ENCODE measurements around the gene PIGO. TPM values are rescaled to one million over a fixed set of nuclear protein-coding genes. Genes with fewer than 3 reads are reported as not detected.
A peak's percentile ranks its signal among the peaks of the same experiment; 100 is the strongest.

The PIGO gene
- total and polyA plus RNA-seq, 10 of the 15 experiments (the other 5 are each of a cell fraction or from before 2014, with no cell fraction given), result 8.2 to 23.3 (median 18.4) TPM

GRCh38 chr9:35072461-35073278, 23.7 kb downstream of the PIGO start, which contains the start of gene VCP (continued):
- TF ChIP-seq CHD4 (IDR thresholded peaks at IDR 0.05) (no peak), ZSCAN29 (IDR thresholded peaks at IDR 0.05) (no peak), FOXM1 (IDR thresholded peaks at IDR 0.05; ENCODE audit: low read depth, low read length) (no peak), TCF3 (IDR thresholded peaks at IDR 0.05; ENCODE audit: borderline replicate concordance, insufficient read depth, low read depth, low read length) (0 out of 2 replicates have a peak, but pooled peaks have one; percentile 63), CHD1 (IDR thresholded peaks at IDR 0.05; ENCODE audit: low read depth, low read length) (0 out of 2 replicates have a peak, but pooled peaks have one; percentile 60), USF2 (IDR thresholded peaks at IDR 0.05; ENCODE audit: borderline replicate concordance, low read depth, low read length) (no peak), MXI1 (IDR thresholded peaks at IDR 0.05; ENCODE audit: low read depth, low read length) (peak; percentile 81; the same call in 1 of the 2 replicates), POLR2AphosphoS5 (IDR thresholded peaks at IDR 0.05; ENCODE audit: low read length) (peak; percentile 92), BCLAF1 (IDR thresholded peaks at IDR 0.05) (no peak), BCL11A (IDR thresholded peaks at IDR 0.05; ENCODE audit: low read depth, low read length) (no peak), CBFB (IDR thresholded peaks at IDR 0.05; ENCODE audit: low read depth) (peak; percentile 52; the same call in 1 of the 2 replicates), GATAD2B (conservative IDR thresholded peaks at IDR 0.05; ENCODE audit: low read depth) (no peak), MEF2A (IDR thresholded peaks at IDR 0.05; ENCODE audit: insufficient read depth, low read depth, low read length) (no peak), SMAD5 (IDR thresholded peaks at IDR 0.05; ENCODE audit: low read depth) (peak; percentile 92; the same call in 1 of the 2 replicates), ZBTB40 (IDR thresholded peaks at IDR 0.05; ENCODE audit: borderline replicate concordance) (peak; percentile 28; the same call in 1 of the 2 replicates), MYC (IDR thresholded peaks at IDR 0.05; ENCODE audit: insufficient read depth, insufficient read length, insufficient replicate concordance, low read length, severe bottlenecking) (no peak), MLLT1 (IDR thresholded peaks at IDR 0.05) (0 out of 2 replicates have a peak, but pooled peaks have one; percentile 31), KDM1A (IDR thresholded peaks at IDR 0.05; ENCODE audit: borderline replicate concordance) (no peak), FOS (IDR thresholded peaks at IDR 0.05; ENCODE audit: borderline replicate concordance, extremely low read depth, insufficient read length) (peak; percentile 69), IRF4 (IDR thresholded peaks at IDR 0.05; ENCODE audit: low read depth, low read length) (no peak)
